ENCODE results near the gene ARID3C.

- TF ChIP-seq MAX (IDR thresholded peaks at IDR 0.05; ENCODE audit: insufficient read depth, insufficient read length) (no peak), POLR2A (IDR thresholded peaks at IDR 0.05; ENCODE audit: low read depth, low read length) (no peak), CTCF (IDR thresholded peaks at IDR 0.05; ENCODE audit: extremely low read depth in 1 of 2, insufficient read depth in 1 of 2, low read depth in 1 of 2, low read length in 2 of 2) (no peak), EZH2 (IDR thresholded peaks at IDR 0.05; ENCODE audit: borderline replicate concordance, low read depth, low read length, severe bottlenecking) (no peak), POLR2AphosphoS5 (IDR thresholded peaks at IDR 0.05; ENCODE audit: insufficient read depth, low read depth, low read length) (no peak), JUN (IDR thresholded peaks at IDR 0.05; ENCODE audit: borderline replicate concordance, insufficient read depth, insufficient read length, low read depth) (no peak), GATA2 (IDR thresholded peaks at IDR 0.05; ENCODE audit: insufficient read depth, insufficient read length, low read depth, low read length) (no peak), MYC (IDR thresholded peaks at IDR 0.05; ENCODE audit: low read depth, low read length) (no peak)
Observed at GRCh38 chr9:34669809-34670562, 41.1 kb upstream of the ARID3C start.

Data from endothelial cell of umbilical vein (primary cell).